Bronchial epithelial cell (primary cell): ENCODE results near the gene POU3F2. TPM values are rescaled to one million over a fixed set of nuclear protein-coding genes. Genes with fewer than 3 reads are reported as not detected.

Experiments
- DNase-seq: peaks from one replicate; pipeline ENCODE4 v3.0.0-alpha.2; 2010; ENCODE audit warnings: low read depth
- FAIRE-seq: peaks from 2 replicates; lab custom pipeline; 2011; peaks lifted over from hg19 to GRCh38; lab: Jason Lieb, UNC
- H3K27me3 ChIP-seq: 2 replicates; pipeline ENCODE4 v1.5.1; 2011; ENCODE audit warnings: low read length; ENCODE audit not compliant: control insufficient read depth, insufficient read depth
- H3K36me3 ChIP-seq: 2 replicates; pipeline ENCODE4 v1.5.1; 2011; ENCODE audit warnings: low read length; ENCODE audit not compliant: control insufficient read depth, insufficient read depth
- H3K4me3 ChIP-seq: 2 replicates; pipeline ENCODE4 v1.5.1; 2011; ENCODE audit warnings: mild to moderate bottlenecking, low read depth, low read length, control low read depth
- total RNA-seq: library from RNA; depleted of rRNA; stranded (reverse); fragments of >200 nt; gene quantifications from 2 replicates; pipeline ENCODE4 v1.2.1, GENCODE V29; 2014
- TF ChIP-seq, protein P1 (sequence below): IDR thresholded peaks from 2 replicates; pipeline ENCODE4 v1.5.1; 2011; ENCODE audit warnings: mild to moderate bottlenecking, moderate library complexity, low read length, control low read depth, inconsistent platforms; ENCODE audit not compliant: insufficient read depth, severe bottlenecking

Gene POU3F2
- total RNA-seq, 1 donor from 2014 or later, result not detected

DNA sequence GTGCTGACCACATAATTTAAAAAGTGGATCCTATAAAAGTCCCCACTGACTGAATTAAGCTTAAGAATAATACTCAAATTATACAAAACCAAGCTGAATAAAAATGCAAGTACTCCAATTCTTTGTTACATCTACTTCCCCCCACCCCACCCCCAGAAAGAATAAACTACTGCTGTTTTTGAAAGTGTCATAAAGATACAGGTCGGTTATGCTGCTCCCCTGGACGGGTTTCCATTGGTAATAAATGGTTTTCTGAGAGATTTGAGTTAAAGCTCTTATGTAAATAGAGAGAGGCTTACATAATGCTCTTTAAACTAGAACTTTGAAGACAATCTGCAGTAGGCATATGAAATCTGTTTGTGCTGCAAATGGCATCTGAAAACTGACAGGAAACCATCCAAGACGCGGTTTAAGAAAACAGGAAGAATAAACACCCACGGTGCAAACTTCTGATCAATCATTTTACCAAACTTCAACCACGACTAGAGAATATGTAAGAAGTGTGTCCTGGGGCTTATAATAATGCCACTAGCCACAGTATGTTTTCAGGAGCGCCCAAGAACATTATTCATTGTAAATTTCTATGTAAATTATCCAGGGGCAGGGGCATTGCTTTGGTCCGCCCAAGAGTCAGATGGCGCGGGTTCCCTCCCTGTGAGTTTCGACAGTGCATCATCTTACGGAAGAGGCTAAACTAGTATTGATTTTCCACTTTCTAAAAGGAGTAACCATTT, 10.8 kb upstream of the POU3F2 start:
- H3K4me3 ChIP-seq, result no peak overlapping the region
- DNase-seq, result no peak
- no peak for FAIRE-seq
- peaks cover 46% of the 10 kb centered on the region for H3K27me3 ChIP-seq
- H3K36me3 ChIP-seq, result no peaks in the 10 kb centered on the region
- TF ChIP-seq, protein P1, sequence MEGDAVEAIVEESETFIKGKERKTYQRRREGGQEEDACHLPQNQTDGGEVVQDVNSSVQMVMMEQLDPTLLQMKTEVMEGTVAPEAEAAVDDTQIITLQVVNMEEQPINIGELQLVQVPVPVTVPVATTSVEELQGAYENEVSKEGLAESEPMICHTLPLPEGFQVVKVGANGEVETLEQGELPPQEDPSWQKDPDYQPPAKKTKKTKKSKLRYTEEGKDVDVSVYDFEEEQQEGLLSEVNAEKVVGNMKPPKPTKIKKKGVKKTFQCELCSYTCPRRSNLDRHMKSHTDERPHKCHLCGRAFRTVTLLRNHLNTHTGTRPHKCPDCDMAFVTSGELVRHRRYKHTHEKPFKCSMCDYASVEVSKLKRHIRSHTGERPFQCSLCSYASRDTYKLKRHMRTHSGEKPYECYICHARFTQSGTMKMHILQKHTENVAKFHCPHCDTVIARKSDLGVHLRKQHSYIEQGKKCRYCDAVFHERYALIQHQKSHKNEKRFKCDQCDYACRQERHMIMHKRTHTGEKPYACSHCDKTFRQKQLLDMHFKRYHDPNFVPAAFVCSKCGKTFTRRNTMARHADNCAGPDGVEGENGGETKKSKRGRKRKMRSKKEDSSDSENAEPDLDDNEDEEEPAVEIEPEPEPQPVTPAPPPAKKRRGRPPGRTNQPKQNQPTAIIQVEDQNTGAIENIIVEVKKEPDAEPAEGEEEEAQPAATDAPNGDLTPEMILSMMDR, result no peak

DNA sequence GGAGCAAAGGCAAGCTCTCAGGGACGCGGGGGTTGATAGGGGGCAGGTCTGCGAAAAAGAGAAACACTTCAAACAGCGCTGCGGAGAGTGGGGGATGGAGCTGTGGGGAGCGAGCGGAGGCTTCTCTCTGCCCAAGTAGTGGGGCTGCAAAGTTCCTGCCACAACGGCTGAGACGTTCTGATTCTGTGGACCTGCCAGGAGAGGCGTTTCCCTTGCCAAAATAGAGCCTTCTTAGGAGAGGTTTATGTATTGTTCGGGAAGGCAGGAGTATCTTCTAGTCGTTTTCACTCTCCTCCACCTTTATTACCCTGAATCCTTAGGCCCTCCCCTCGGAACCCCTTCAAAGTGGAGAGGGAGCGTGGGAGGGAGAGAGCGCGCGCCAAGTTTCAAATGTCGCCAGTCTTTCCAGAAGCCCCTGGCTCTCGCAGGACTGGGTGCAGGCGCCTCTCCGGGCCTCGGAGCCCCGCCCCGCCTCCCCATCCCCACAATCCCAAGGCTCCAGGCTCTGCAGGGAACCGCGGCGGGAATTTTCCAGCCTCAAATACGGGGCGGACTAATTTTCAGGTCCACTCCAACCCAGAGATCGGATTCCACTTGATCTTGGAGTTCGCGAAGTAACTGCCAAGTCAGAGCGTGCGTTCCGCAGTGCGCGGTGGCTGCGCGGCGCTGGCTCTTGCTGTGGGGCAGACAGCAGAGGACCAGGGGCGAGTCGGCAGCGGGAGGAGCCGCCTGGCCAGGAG, 10.0 kb upstream of the POU3F2 start:
- Histone ChIP-seq H3K27me3 (peaks cover 52% of the 10 kb centered on the region), H3K36me3 (no peaks in the 10 kb centered on the region), H3K4me3 (no peak overlapping the region)
- DNase-seq (no peak), FAIRE-seq (no peak)
- TF ChIP-seq, protein P1, result no peak

DNA sequence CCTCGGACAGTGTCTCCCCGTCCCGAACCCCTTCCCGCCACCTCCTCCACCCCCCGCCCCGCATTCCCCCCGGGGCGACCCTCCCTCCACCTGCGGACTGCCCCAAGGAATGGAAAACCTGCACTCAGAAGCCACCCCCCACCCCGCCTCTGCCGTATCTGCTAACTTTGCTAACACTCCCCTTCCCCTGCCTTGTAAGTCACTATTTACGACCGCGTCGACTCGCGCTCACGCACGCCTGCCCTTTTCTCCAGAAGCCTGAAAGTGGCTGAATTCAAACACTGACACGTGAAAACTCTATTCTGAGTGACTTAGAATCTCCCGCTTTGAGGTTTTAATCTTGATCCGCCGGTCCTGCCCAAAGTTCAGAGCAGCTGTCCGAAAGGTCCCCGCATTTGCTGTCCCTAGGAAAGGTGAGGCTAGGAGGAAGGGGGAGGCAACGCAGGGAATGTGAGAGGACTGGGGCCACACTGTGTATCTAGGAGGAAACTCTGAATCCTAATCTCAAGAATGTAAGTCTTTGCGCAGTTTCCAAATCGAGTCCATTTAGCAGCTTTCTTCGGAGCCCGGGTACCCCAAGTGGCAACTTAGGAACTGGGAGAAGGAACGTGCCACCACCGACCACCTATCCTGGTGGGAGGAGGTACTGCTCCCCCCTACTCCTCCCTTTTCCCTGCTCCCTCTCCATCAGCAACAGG, 9.3 kb upstream of the POU3F2 start:
- no peak overlapping the region for H3K4me3 ChIP-seq
- DNase-seq (no peak), FAIRE-seq (no peak)
- TF ChIP-seq, protein P1, result no peak
- H3K27me3 ChIP-seq, result peaks cover 55% of the 10 kb centered on the region
- H3K36me3 ChIP-seq, result no peaks in the 10 kb centered on the region

DNA sequence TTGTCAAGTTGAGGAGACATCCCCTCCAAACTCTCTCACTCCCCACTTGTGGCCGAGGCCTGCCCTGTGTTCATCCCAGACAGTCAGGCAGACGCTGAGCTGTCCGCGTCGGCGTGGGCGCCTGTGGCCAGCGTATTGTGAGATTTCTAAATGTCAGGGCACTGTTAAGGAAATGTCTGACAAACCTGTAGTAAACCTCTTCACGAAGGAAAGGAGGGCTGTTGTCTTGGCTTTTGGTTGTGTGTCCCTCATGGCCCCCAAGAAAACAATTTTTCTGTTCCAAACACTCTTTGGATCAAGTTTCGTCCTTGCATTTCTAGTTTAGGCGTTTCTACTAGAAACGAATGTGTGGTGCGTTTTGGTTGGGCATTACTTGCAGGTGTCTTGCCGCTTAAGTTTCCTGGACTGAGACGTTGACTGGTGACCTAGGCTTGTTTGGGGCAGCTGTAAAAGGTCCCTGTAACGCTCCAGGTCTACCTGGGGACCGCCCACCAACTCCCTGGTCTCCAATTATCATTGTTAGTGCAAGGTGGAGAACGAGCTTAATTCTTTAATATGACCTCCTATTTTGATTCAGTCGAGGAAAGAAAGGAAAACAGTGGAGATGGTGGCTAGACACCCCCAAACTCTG, 8.7 kb upstream of the POU3F2 start:
- Histone ChIP-seq H3K36me3 (no peaks in the 10 kb centered on the region), H3K4me3 (no peak overlapping the region), H3K27me3 (peaks cover 59% of the 10 kb centered on the region)
- TF ChIP-seq, protein P1, result no peak
- no peak for FAIRE-seq
- no peak for DNase-seq

DNA sequence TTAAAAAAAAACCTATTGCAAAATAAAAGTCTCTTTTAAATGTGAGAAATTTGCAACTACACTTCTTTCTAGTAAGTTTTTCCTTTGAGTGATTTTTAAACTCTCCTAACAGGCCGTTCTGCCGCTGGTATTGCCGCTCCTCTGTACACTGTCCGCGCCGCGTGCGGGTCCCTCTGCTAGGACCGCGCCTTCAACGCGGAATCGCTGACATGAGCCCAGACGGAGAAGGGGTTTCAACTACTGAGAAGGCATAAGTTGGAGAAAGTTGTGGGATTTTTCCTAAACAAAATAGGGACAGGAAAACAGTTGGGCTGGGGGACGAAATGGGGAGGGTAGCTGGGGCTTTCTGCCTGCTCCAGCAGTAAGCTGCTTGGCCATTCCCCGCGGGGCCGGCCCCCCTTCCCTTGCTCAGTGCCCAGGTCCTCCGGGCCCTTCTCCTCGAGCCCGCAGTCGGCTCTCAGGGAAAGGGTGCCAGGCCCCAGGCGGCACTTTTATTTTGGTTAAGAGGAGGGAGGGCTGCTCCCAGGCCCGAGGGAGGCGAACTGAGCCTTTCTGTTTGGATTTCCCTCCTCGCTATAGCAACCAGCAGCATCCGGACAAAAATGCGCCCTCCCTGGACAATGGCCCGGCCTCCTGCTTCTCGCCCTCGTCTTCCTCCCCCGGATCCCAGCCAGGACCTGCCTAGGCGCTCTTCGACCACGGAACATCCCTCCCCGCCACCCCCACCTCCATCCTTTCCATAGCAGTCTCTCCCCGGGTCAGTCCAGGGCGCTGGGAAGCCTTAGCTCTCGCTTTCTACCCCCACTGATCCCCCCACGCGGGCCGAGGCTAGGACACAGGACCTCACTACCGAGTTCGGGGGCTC, 6.8 kb upstream of the POU3F2 start:
- Histone ChIP-seq H3K4me3 (no peak overlapping the region), H3K27me3 (peaks cover 73% of the 10 kb centered on the region), H3K36me3 (no peaks in the 10 kb centered on the region)
- TF ChIP-seq, protein P1, result no peak
- DNase-seq (no peak), FAIRE-seq (no peak)
